ENCODE data around the gene DYNLRB2. TPM values are rescaled to one million over a fixed set of nuclear protein-coding genes. Genes with fewer than 3 reads are reported as not detected.

DYNLRB2 gene
- total RNA-seq, 1 donor from 2014 or later, result not detected

DNA sequence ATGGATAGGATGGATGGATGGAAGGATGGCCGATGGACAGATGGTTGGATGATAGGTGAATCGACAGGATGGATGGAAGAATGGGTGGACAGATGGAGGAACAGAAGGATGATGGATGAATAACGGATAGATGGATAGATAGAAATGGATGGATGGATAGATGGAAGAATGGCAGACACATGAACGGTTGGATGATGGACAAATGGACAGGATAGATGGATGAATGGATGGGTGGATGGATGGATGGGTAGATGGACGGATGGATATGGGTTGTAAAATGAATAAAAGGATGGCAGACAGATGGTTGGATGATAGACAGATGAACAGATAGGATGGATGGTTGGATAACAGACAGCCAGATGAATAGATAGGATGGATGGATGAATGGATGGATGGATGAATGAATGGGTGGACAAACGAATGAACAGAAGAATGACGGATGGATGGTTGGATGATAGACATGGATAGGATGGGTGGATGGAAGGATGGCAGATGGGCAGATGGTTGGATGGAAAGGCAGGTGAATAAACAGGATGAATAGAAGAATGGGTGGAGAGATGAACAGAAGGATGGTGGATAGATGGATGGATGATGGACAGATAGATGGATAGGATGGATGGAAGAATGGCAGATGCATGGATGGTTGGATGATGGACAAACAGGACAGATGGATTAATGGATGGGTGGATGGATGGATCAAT lies 55.9 kb downstream of the DYNLRB2 start:
- Mint-ChIP-seq H3K4me1 (no peaks in the 10 kb centered on the region), H3K27ac (ENCODE audit: unreplicated experiment) (no peak overlapping the region), H3K36me3 (ENCODE audit: low read depth) (peaks cover 11% of the 10 kb centered on the region), H3K27me3 (ENCODE audit: low read depth) (peaks cover 25% of the 10 kb centered on the region), H3K9me3 (peaks cover 12% of the 10 kb centered on the region), H3K4me3 (no peak overlapping the region)
- no peak for DNase-seq (ENCODE audit: low read depth, low spot score)
- TF ChIP-seq, protein P1, sequence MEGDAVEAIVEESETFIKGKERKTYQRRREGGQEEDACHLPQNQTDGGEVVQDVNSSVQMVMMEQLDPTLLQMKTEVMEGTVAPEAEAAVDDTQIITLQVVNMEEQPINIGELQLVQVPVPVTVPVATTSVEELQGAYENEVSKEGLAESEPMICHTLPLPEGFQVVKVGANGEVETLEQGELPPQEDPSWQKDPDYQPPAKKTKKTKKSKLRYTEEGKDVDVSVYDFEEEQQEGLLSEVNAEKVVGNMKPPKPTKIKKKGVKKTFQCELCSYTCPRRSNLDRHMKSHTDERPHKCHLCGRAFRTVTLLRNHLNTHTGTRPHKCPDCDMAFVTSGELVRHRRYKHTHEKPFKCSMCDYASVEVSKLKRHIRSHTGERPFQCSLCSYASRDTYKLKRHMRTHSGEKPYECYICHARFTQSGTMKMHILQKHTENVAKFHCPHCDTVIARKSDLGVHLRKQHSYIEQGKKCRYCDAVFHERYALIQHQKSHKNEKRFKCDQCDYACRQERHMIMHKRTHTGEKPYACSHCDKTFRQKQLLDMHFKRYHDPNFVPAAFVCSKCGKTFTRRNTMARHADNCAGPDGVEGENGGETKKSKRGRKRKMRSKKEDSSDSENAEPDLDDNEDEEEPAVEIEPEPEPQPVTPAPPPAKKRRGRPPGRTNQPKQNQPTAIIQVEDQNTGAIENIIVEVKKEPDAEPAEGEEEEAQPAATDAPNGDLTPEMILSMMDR (conservative IDR thresholded peaks at IDR 0.05), result no peak

DNA sequence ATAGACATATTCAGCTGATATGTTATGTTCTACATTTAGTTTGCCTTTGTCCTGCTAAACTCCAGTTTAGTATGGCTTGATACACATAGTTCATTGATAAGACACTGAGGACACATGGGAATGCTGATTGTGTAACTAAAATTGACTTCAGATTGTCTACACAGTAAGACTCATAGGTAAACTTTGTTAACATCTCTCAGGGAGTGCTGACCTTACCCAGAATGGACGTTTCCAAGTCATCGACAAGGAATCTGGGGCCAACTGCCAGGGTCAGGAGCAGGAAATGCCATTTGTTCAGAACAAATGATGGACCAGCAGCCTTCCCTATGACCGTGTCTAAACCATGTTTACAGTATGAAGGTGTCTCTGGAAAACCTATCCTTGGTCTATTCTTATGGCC lies 58.7 kb downstream of the DYNLRB2 start:
- Mint-ChIP-seq H3K4me1 (no peaks in the 10 kb centered on the region), H3K36me3 (ENCODE audit: low read depth) (peaks cover 11% of the 10 kb centered on the region), H3K9me3 (peaks cover 12% of the 10 kb centered on the region), H3K4me3 (no peak overlapping the region), H3K27ac (ENCODE audit: unreplicated experiment) (no peak overlapping the region), H3K27me3 (ENCODE audit: low read depth) (peaks cover 19% of the 10 kb centered on the region)
- TF ChIP-seq, protein P1 (conservative IDR thresholded peaks at IDR 0.05), result no peak
- no peak for DNase-seq (ENCODE audit: low read depth, low spot score)
